ENCODE data around the gene TMEM203.
A peak's percentile ranks its signal among the peaks of the same experiment; 100 is the strongest.

Gene TMEM203

GRCh38 chr9:137221506-137222111 is 16.2 kb upstream of the TMEM203 start:
- Mint-ChIP-seq H3K36me3 (ENCODE audit: low read depth) (peaks cover 15% of the 10 kb centered on the region), H3K27ac (no peak overlapping the region), H3K4me3 (peak overlapping the region; percentile 6), H3K27me3 (peaks cover 22% of the 10 kb centered on the region), H3K4me1 (ENCODE audit: low read depth) (peaks cover 40% of the 10 kb centered on the region), H3K9me3 (no peaks in the 10 kb centered on the region)
- intact Hi-C loops (cut with micrococcal nuclease): loop anchor here (2.0 to 5.0 kb wide), 2 partner anchors 17 to 34 kb away; partner anchors contain the start of genes ANAPC2, NDOR1, SSNA1 and TMEM203

- H3K9me3 Mint-ChIP-seq: no peaks in the 10 kb centered on the region
- H3K27ac Mint-ChIP-seq: no peak overlapping the region
- H3K36me3 Mint-ChIP-seq (ENCODE audit: low read depth): peaks cover 20% of the 10 kb centered on the region
- peak overlapping the region; percentile 40 for H3K4me3 Mint-ChIP-seq
- intact Hi-C loops (cut with micrococcal nuclease): loop anchor here (5.0 kb wide), 1 partner anchor 34 kb away; the partner anchor contains the start of genes ANAPC2 and SSNA1
- peaks cover 17% of the 10 kb centered on the region for H3K27me3 Mint-ChIP-seq
- peaks cover 45% of the 10 kb centered on the region for H3K4me1 Mint-ChIP-seq (ENCODE audit: low read depth)
Observed at GRCh38 chr9:137221095-137221505, 15.7 kb upstream of the TMEM203 start.

- Mint-ChIP-seq H3K36me3 (ENCODE audit: low read depth) (peaks cover 26% of the 10 kb centered on the region), H3K9me3 (no peaks in the 10 kb centered on the region), H3K4me3 (peak overlapping the region; percentile 40), H3K27ac (no peak overlapping the region), H3K27me3 (peaks cover 14% of the 10 kb centered on the region), H3K4me1 (ENCODE audit: low read depth) (peaks cover 43% of the 10 kb centered on the region)
- intact Hi-C loops (cut with micrococcal nuclease): loop anchor here (5.0 kb wide), 1 partner anchor 33 kb away; the partner anchor contains the start of genes ANAPC2 and SSNA1
Observed at GRCh38 chr9:137220317-137221094, 15.1 kb upstream of the TMEM203 start.

- Mint-ChIP-seq H3K27me3 (peaks cover 14% of the 10 kb centered on the region), H3K4me1 (ENCODE audit: low read depth) (peaks cover 39% of the 10 kb centered on the region), H3K36me3 (ENCODE audit: low read depth) (peaks cover 32% of the 10 kb centered on the region), H3K27ac (no peak overlapping the region), H3K9me3 (no peaks in the 10 kb centered on the region), H3K4me3 (no peak overlapping the region)
- intact Hi-C loops (cut with micrococcal nuclease): loop anchor here (5.0 kb wide), 1 partner anchor 33 kb away; the partner anchor contains the start of genes ANAPC2 and SSNA1
Observed at GRCh38 chr9:137219757-137220316, 14.4 kb upstream of the TMEM203 start.

- H3K4me1 Mint-ChIP-seq (ENCODE audit: low read depth): peaks cover 39% of the 10 kb centered on the region
- intact Hi-C loops (cut with micrococcal nuclease): no loop called here
- H3K4me3 Mint-ChIP-seq: no peak overlapping the region
- peaks cover 14% of the 10 kb centered on the region for H3K27me3 Mint-ChIP-seq
- H3K9me3 Mint-ChIP-seq: no peaks in the 10 kb centered on the region
- H3K36me3 Mint-ChIP-seq (ENCODE audit: low read depth): peaks cover 43% of the 10 kb centered on the region
- H3K27ac Mint-ChIP-seq: peak overlapping the region; percentile 62
Observed at GRCh38 chr9:137218754-137219271, 13.4 kb upstream of the TMEM203 start.

- Mint-ChIP-seq H3K4me1 (ENCODE audit: low read depth) (peaks cover 39% of the 10 kb centered on the region), H3K4me3 (no peak overlapping the region), H3K27ac (peak overlapping the region; percentile 62), H3K27me3 (peaks cover 14% of the 10 kb centered on the region), H3K9me3 (no peaks in the 10 kb centered on the region), H3K36me3 (ENCODE audit: low read depth) (peaks cover 48% of the 10 kb centered on the region)
- intact Hi-C loops (cut with micrococcal nuclease): no loop called here
Observed at GRCh38 chr9:137218212-137218753, 12.8 kb upstream of the TMEM203 start.

GRCh38 chr9:137217276-137218211 is 12.1 kb upstream of the TMEM203 start:
- Mint-ChIP-seq H3K4me1 (ENCODE audit: low read depth) (peaks cover 32% of the 10 kb centered on the region), H3K4me3 (peak overlapping the region; percentile 28), H3K27ac (peak overlapping the region; percentile 51), H3K36me3 (ENCODE audit: low read depth) (peaks cover 55% of the 10 kb centered on the region), H3K9me3 (no peaks in the 10 kb centered on the region), H3K27me3 (peaks cover 14% of the 10 kb centered on the region)
- intact Hi-C loops (cut with micrococcal nuclease): no loop called here

- no peaks in the 10 kb centered on the region for H3K9me3 Mint-ChIP-seq
- peaks cover 13% of the 10 kb centered on the region for H3K27me3 Mint-ChIP-seq
- H3K4me1 Mint-ChIP-seq (ENCODE audit: low read depth): peaks cover 35% of the 10 kb centered on the region
- H3K27ac Mint-ChIP-seq: no peak overlapping the region
- intact Hi-C loops (cut with micrococcal nuclease): no loop called here
- peaks cover 57% of the 10 kb centered on the region for H3K36me3 Mint-ChIP-seq (ENCODE audit: low read depth)
- no peak overlapping the region for H3K4me3 Mint-ChIP-seq
Observed at GRCh38 chr9:137216188-137216965, 10.9 kb upstream of the TMEM203 start.

- Mint-ChIP-seq H3K27ac (peak overlapping the region; percentile 60), H3K36me3 (ENCODE audit: low read depth) (peaks cover 67% of the 10 kb centered on the region), H3K9me3 (no peaks in the 10 kb centered on the region), H3K4me1 (ENCODE audit: low read depth) (peaks cover 36% of the 10 kb centered on the region), H3K4me3 (no peak overlapping the region), H3K27me3 (peaks cover 6% of the 10 kb centered on the region)
- intact Hi-C loops (cut with micrococcal nuclease): no loop called here
Observed at GRCh38 chr9:137215196-137215986, 9.9 kb upstream of the TMEM203 start.

GRCh38 chr9:137214620-137215019 is 9.2 kb upstream of the TMEM203 start:
- intact Hi-C loops (cut with micrococcal nuclease): no loop called here
- Mint-ChIP-seq H3K27ac (no peak overlapping the region), H3K4me1 (ENCODE audit: low read depth) (peaks cover 36% of the 10 kb centered on the region), H3K9me3 (no peaks in the 10 kb centered on the region), H3K27me3 (no peaks in the 10 kb centered on the region), H3K36me3 (ENCODE audit: low read depth) (peaks cover 75% of the 10 kb centered on the region), H3K4me3 (no peak overlapping the region)

- Mint-ChIP-seq H3K27ac (no peak overlapping the region), H3K27me3 (no peaks in the 10 kb centered on the region), H3K36me3 (ENCODE audit: low read depth) (peaks cover 87% of the 10 kb centered on the region), H3K9me3 (no peaks in the 10 kb centered on the region), H3K4me3 (no peak overlapping the region), H3K4me1 (ENCODE audit: low read depth) (peaks cover 29% of the 10 kb centered on the region)
- intact Hi-C loops (cut with micrococcal nuclease): no loop called here
Observed at GRCh38 chr9:137213160-137214060, 8.0 kb upstream of the TMEM203 start.

Data from dendritic cell treated with granulocyte-macrophage colony-stimulating factor and Interleukin-4, amounts not matched to agents 40 ng/mL and 50 ng/mL, for 4 days (primary cell).